GM12892 (cell line): ENCODE data around the gene COL5A1.

Source experiments
- POLR2A ChIP-seq: IDR thresholded peaks from 2 replicates; pipeline ENCODE4 v1.6.1; 2011; ENCODE audit warnings: low read depth, low read length, control low read depth
- POLR2AphosphoS5 ChIP-seq: IDR thresholded peaks from 2 replicates; pipeline ENCODE4 v1.6.1; 2011; ENCODE audit warnings: low read depth, low read length, control low read depth

DNA sequence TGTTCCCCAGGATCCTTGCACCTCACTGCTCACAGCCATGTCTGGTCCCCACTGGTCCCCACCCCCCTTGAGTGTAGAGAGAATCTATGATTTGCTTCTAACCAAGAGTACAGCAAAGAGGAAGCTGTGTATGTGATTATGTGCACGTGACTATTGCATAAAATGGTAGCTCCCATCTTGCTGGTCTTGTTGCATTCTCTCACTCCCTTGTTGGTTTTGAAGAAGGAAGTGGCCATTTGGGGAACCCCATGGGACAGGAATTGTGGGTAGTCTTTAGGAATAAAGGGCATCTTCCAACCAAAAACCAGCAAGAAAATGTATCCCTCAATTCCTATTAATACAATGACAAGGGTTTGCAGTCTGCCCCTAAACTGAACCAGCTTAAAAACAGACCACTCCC lies 233.8 kb downstream of the COL5A1 start:
- TF ChIP-seq POLR2AphosphoS5 (no peak), POLR2A (no peak)
